SW 1271 (cell line): ENCODE data around the gene METTL24.
"Not testable (repeated sequence)": the region's sequence is repeated elsewhere in the genome, so short reads cannot be mapped to it uniquely, and the experiment has no call there.

Experiments used
- DNase-seq, 2 experiments: peaks; one replicate each; lab custom pipeline; 2025; lab: John Stamatoyannopoulos, UW

The METTL24 gene

GRCh38 chr6:110360676-110361075, 2.5 kb upstream of the METTL24 start:
- no peak for DNase-seq

DNA sequence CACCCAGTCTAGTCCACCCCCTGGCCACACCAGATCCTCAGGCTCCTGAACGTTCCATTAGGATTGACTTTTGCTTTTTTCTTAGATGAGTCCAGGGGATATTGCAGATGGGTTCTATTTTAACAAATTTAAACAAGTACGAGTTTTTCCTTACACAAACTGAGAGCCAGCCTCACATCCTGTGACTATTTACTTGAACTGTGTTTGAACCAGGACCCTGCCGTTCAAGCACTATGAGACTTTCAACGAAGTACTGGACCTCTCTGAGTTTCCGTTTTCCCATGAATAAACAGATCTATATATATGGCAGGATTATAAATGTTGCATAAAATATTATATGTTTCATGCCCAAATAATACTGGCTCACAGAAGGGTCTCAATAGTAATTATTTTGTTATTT, 1.4 kb upstream of the METTL24 start:
- DNase-seq, result no peak

DNA sequence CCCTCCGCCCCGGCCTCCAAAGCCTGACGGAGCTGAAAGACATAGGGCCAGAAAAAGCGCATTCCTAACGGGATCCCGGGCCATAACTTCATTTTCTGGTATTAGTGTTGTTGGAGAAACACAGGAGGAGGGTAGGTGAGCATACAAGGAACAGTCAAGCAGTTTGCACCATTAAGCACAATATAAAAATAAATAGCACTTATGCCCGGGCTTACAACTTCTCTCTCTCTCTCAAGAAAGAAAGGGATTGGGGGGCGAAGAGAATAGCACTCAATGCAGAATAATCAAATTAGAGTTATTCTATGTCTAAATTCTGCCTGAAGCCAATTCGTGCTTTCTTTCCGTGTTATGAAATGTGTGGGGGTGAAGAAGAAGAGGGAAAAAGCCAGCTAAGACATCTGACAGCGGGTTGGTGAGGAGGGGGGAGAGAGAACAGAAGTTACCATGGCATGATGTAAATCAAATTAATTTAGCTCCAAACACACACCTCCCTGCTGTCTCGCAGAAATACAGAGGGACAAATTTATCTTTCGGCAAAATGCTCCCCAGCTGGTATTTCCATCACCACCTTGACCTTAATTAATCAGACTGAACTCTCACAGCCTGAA, 508 bp upstream of the METTL24 start:
- DNase-seq, result no peak

- DNase-seq, result no peak
Measured at GRCh38 chr6:110357298-110357663, 868 bp downstream of the METTL24 start.

GRCh38 chr6:110356778-110357177, 1.4 kb downstream of the METTL24 start:
- DNase-seq, result no peak

GRCh38 chr6:110355727-110356126, 2.4 kb downstream of the METTL24 start:
- DNase-seq, result no peak

DNA sequence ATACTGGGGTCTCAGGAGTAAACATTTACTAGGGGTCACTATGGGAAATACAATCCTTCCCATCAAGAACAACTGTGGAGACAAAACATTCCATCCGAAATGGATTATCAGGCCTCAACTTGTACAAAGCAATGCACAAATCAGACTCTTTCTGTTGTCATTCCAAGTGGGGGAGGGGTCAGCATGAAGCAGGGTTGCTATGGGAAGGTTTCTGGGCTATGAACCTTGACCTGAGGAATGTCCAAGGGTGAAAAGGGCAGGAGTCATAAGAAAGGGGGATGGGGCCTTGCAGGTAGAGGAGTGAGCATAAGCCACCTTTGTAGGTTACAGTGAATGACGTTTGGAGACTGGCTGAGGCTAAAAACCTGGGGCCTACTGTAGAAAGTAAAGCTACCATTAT, 3.1 kb downstream of the METTL24 start:
- no peak for DNase-seq

GRCh38 chr6:110354153-110354552, 4.0 kb downstream of the METTL24 start:
- no peak for DNase-seq

DNA sequence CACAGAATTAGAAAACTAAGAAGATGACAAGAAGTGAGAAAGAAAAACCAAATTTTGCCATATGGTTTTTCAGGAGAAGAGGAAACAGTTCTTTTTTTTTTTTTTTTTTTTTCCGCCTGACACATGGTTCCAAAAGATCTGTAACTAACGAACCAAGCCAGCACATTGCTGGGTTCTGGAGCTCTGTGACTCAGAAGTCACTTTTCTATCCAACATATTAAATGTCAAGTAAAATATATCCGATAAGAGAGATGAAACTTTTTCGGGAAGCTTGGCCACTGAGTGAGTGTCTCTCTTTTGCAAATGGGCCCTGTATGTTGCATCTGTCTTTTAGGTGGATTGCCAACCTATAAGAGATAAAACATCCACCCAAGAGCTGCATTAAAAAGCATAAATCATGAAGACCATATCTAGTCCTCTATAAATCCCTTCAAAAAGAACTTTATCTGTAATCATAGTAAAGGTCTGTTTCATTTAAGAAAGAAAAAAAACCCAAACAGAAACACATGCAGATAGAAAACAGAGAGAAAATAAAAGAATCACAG, 4.6 kb downstream of the METTL24 start:
- DNase-seq, result no peak

DNA sequence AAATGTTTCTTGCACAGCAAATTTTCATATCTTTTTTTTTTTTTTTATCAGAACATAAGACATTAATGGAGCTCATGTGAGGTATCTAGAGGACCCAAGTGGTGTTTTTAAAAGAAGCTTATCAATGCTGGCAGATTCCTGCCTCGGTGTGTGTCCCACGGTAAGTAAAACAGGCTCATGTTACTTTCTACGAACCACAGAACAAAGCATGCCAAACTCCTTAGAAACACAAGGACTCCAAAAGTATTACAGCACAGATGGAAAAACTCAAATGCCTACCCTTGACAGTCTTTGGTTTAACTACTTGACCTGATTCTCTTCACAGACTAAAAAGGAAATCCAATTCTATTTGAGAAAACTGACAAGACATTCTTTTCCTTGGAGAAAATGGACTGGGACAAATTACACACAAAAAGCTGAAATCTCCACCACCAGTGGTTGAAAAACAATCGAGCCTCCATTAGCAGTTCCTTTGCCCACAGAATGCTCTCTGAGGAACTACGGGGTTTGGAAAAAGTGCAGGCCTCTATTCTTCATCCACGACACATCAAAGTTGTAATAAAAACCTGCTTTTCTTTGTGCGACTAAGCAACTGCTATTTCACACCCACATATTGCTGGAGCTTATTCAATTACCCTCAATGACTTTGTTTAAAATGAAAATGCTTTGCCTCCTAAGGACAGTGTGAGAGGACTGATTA, 5.4 kb downstream of the METTL24 start:
- no peak for DNase-seq

DNA sequence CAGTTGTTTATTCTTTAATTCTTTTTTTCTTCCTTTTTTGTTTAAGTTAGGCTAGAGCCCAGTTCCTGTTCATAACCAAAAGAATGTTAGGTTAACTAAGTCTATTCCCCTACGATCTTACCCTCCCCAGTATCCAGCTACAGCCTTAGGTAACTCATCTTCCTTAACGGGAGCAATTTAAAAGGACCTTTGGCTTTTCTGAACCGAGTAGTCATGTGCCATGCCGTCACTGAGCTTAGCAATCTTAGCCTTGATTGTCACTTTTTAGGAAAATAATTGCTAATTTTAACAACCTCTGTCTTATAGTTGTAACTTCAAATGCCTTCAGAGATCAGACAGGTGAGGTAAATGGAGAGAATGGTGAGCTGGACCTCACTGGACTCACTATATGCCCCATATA, 6.2 kb downstream of the METTL24 start:
- no peak for DNase-seq

- no peak for DNase-seq
Measured at GRCh38 chr6:110351546-110351945, 6.6 kb downstream of the METTL24 start.

DNA sequence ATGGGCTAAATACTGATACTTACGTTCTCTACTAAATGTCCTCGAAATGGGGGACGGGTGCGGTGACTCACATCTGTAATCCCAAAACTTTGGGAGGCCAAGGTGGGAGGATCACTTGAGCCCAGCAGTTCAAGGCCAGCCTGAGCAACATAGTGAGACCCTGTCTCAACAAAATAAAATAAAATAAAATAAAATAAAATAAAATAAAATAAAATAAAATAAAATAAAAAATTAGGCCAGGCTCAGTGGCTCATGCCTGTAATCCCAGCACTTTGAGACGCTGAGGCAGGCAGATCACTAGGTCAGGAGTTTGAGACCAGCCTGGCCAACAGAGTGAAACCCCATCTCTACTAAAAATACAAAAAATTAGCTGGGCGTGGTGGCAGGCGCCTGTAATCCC, 7.6 kb downstream of the METTL24 start:
- not testable (repeated sequence) for DNase-seq

DNA sequence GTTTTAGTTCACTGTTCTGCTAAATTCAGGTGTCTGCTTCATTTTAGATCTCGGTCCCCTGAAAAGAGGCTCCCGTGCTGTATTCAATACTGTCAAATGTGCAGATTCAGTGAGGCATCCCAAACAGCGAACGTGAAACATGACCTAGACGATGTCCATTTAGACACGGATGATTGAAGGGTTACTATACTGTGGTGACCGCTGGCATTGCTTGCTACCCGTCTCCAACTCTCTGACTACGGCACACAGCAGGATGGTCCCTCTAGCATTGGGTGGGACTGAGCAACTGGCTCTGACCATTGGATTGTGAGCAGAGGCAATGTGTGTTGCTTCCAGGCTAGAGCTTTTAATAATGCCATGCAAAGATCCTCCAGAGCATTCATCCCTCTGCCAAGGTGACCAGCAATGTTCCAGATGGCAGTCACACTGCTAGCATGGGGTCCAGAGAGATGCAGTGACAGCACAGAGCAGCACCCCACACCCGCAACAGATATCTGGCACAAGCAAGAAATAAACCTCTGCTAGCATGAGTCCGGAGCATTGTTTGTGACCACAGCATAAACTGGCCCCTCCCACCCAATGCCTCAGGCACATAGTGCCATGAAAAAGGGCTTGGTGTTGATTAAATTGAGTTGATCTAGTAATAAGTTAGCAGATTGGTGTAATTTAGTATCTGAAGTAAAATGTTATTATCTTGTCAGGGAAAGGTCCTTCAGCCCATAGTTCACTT, 9.0 kb downstream of the METTL24 start:
- no peak for DNase-seq

DNA sequence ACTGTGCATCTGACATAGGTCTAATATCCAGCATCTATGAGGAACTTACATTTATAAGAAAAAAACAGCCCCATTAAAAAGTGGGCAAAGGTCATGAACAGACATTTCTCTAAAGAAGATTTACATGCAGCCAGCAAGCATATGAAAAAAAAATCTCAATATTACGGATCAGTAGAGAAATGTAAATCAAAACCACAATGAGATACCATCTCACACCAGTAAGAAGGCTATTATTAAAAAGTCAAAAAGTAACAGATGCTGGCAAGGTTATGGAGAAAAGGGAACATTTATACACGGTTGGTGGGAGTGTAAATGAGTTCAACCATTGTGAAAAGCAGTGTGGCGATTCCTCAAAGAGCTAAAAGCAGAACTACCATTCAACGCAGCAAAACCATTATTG, 13.1 kb downstream of the METTL24 start:
- no peak for DNase-seq

DNA sequence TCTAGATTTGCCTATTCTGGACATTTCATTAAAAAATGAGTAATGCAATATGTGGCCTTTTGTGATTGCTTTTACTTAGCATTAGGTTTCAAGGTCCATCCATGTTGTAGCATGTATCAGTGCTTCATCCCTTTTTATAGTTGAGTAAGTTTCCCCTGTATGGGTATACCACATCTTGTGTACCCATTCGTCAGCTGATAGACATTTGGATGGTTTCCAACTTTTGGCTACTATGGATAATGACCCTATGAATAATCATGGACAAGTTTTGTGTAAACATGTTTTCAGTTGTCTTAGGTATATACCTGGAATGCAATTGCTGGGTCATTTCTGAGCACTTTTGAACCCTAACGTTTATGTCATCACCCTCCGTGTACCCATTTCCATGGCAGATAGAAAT, 15.4 kb downstream of the METTL24 start:
- DNase-seq, result no peak

DNA sequence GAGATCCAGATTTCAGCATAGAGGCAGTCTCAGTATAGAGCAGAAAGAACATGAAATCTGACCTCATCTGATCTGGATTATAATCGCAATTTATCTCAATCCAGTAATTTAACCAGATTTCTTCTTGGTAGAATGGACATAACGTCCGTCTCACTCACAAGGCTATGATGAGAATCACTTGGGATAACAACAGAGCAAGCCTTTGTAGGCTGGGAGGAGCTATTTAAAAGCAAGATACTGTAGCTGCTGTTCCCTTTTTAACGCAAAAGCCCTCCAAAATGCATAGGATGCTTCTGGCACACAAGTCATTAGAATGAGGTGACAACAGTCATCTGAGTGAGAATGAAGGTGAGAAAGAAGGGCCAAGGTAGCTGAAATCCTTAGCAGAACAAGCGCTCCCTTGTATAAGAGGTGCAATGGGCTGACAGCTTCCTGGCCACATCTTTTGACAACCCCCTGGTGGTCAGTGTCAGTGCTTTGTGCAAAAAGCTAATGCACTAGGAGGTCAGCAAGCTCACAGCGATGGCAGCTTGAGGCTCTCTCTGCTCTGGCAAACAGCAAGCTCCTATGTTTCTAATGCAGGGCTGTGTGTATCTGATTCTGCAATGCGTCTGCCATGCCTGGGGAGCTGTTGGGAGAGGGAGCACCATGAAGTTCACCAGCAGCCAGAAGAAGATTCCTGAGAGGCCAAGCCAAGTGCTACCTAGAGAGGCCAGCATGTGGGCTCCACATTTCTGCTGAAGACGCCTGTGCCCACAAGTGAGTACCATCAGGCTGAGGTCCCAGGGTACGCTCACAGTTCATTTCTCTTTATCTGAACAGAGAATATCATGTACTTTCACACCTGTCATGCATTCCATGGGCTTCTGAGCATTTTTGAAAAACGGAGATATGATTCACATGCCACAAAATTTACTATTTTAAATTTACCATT, 16.2 kb downstream of the METTL24 start:
- no peak for DNase-seq

DNA sequence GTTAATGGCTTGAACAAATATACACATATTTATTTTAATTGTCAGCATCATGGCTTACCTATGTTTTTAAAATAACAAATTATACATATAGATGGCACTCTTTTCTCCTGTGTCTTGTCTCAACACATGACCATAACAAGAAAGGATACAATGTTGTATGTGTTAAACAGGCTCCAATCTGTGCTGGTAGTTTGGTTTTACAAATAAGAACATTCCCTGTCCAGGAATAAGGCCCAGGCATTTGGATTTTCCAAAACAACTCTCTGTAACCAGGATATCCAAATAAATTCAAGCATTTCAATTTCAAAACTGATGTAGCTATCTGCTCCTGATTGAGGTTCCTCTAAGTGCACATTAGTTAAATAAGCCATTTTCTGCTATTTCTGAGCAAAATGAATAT, 17.1 kb downstream of the METTL24 start:
- no peak for DNase-seq

DNA sequence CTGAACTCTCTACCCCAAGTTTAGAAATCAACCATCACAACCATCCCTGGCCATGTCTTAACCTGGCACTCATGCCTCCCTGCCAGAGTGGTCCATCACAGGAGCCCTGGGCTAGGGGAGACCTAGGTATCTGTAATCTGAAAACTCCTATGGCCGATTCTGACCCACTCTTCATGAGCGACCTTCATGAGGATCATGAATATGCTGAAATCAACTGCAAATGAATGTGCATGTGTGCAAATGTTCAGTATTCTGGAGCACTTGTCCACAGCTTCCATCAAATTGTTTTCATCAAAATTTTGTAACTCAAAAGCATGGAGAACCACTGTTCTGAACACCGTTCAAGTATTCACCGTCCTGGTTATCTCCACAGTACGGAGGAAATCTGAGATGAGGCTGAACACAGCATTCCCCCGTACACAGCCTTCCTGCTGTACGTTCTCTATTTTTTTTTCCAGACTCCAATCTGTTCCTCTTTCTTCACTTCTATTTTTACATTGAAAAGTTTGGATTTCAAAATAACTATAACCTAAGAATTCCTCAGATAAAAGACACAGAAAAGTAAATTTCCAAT, 17.7 kb downstream of the METTL24 start:
- DNase-seq, result no peak

- no peak for DNase-seq
Measured at GRCh38 chr6:110338820-110339470, 19.2 kb downstream of the METTL24 start.

DNA sequence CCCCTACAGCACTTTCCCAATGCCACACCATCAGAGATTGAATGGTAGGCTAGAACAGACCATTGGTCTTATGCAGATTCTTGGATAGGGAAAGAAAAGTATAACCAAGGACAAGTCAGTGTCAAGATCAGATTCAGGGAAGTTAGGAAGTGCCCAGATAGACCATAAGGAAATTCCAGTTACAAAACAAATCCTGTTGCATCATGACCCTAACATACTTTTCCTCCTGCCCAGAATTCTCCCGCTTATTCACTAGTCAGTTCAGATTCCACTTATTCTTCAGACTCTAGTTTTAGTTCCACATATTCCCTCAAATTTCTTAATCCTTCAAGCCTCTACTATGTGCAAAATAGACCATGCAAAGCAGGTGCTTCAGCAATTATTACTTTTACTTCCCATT, 20.7 kb downstream of the METTL24 start:
- DNase-seq, result no peak
